Head of caudate nucleus (tissue), 42 donors: ENCODE results near the gene PNPLA5.
A peak's percentile ranks its signal among the peaks of the same experiment; 100 is the strongest.

Experiments
- DNase-seq, 42 donors: peaks; one replicate each; pipeline versions ENCODE4 v3.0.0 to v3.0.0-alpha.2; 2020 to 2021; ENCODE audit warnings: mixed read lengths in 7 of 42
- intact Hi-C: fragments of 100-400 bp; cut with DNase I; formaldehyde crosslinking; loops from one replicate; pipeline ENCODE4 v1.15.0; 2022

Gene PNPLA5, protein sequence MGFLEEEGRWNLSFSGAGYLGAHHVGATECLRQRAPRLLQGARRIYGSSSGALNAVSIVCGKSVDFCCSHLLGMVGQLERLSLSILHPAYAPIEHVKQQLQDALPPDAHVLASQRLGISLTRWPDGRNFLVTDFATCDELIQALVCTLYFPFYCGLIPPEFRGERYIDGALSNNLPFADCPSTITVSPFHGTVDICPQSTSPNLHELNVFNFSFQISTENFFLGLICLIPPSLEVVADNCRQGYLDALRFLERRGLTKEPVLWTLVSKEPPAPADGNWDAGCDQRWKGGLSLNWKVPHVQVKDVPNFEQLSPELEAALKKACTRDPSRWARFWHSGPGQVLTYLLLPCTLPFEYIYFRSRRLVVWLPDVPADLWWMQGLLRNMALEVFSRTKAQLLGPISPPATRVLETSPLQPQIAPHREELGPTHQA

DNA sequence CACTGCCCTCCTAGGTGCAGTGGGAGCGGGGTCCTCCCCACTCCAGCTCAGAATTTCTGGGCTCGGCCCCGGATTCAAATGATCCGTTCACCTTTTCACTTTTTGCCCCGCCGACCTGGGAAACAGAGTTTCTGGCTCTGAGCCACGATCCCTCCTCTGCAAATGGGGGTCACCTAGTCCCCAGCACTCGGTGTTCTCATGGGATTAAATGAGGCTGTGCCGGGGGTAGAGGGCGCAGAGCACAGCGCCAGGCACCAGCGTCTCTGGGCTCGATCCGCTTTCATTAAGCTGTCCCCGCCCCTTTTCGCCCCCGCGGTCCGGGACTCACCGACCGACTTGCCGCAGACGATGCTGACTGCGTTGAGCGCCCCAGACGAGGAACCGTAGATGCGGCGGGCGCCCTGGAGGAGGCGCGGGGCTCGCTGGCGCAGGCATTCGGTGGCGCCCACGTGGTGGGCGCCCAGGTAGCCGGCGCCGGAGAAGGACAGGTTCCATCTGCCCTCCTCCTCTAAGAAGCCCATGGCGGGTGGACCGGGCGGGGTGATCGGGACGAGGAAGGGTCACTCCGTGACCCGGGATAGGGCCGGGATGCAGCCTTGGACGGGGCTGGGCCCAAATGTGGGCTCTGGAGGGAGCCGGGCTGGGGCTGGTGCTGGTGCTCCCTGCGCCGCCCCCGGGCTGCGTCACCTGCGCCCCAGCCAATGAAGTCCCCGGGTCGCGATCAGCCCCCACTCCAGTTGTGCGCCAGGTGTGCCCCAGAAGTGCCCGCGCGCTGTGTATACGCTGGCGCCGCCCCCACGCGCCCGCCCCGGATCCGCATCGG lies at the start of gene PNPLA5:
Gene PNPLA5 (minus strand): TSS at position 654 of the 823 bp plus-strand sequence. CDS start 133 bp downstream, at position 521.
- peak; percentile 16 to 83 (median 65) for DNase-seq
- intact Hi-C loops: no loop called here

DNA sequence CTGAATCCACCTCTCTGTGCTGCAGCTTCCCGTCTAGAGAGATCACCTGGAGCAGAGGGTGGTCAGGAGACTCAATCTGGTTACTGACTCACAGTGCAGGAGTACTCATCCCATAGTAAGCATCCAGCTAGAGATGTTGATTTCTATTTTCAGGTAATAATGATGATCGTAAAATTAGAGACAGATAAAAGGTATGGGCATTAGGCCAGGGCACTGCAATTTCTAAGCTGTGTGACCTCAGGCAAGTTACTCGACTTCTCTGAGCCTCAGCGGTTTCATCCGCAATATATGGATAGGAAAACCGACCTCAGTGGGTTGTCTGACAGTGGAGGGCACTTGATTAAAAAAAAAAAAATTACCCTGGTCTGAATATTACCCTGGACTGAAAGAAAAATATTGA lies 49.6 kb upstream of the PNPLA5 start:
- DNase-seq: no peak
- intact Hi-C loops: no loop called here

DNA sequence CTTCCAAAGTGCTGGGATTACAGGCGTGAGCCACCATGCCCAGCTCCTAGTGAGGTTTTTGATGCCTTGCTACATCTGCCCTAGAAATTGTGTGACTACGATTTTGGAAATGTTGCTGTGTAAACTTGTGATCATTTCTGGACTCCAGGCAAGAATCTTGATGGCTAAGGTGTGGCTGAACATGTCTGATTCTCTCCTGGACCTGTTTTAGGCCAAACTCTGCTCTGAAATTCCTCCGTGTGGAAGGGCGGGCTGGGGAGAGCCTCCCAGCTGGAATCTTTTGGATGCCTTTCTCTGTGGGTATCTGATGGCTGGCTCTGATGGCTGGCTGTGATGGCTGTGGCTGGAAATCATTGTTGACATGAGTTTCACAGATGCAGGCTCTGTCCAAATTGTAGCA lies 40.0 kb upstream of the PNPLA5 start:
- intact Hi-C loops: no loop called here
- DNase-seq: no peak

DNA sequence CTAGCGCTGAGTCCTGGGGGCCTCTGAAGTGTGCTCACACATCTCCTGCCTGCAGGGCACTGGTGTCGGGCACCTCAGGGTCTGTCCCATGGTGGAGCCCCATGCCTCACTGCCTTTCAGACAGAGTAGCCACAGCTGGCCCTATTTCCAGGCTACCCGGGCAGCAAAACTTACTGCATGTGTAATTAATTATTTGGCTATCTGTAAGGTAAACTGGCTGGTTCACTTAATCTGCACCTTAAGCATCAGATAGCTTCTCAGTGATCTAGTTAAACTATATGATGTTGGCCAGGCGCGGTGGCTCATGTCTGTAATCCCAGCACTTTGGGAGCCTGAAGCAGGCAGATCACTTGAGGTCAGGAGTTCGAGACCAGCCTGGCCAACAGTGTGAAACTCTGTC lies 37.1 kb upstream of the PNPLA5 start:
- intact Hi-C loops: no loop called here

GRCh38 chr22:43928468-43928867 lies 36.7 kb upstream of the PNPLA5 start:
- intact Hi-C loops: no loop called here

More for the DNA sequence above, 37.1 kb upstream of the PNPLA5 start:
- DNase-seq: no peak

GRCh38 chr22:43926349-43926710 lies 34.5 kb upstream of the PNPLA5 start:
- DNase-seq: no peak
- intact Hi-C loops: no loop called here

More at GRCh38 chr22:43928468-43928867, 36.7 kb upstream of the PNPLA5 start:
- peak in 1 of 42 donors; percentile 21 for DNase-seq

- intact Hi-C loops: no loop called here
- peak in 1 of 42 donors; percentile 12 for DNase-seq
Measured at GRCh38 chr22:43925433-43926348, 33.9 kb upstream of the PNPLA5 start.

GRCh38 chr22:43924877-43925276 lies 33.1 kb upstream of the PNPLA5 start:
- intact Hi-C loops: no loop called here
- DNase-seq: no peak

- peak; percentile 85 to 97 (median 93) for DNase-seq
- intact Hi-C loops: no loop called here
Measured at GRCh38 chr22:43923631-43924464, 32.0 kb upstream of the PNPLA5 start, which contains the start of gene PNPLA3. PNPLA3 (plus strand) TSS chr22:43923805; CDS start chr22:43923912, 107 bp downstream.

DNA sequence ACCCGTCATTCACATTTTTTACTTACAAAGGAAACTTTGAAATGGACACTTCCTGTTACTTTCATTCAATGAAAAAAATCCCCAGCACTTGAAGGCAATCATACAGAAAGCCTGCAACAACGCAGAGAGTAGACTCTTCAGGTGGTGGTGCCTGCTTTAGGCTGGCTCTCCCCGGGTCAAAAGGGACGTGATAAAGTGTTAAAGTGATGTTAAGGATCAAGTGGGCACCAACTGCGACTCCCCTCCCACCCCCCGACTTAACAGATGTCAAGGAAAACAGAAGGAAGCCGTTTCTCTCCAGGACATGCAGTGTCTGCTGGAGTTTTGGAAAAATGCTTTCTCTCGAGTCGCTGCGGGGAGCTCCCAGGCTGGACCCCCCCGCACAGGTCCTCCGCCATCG lies 31.4 kb upstream of the PNPLA5 start:
- intact Hi-C loops: no loop called here
- no peak for DNase-seq

GRCh38 chr22:43922123-43922522 lies 30.3 kb upstream of the PNPLA5 start:
- intact Hi-C loops: no loop called here
- DNase-seq: no peak

GRCh38 chr22:43921370-43921769 lies 29.6 kb upstream of the PNPLA5 start:
- DNase-seq: peak in 34 of 42 donors; percentile 16 to 85 (median 47)

GRCh38 chr22:43919106-43919973 lies 27.5 kb upstream of the PNPLA5 start:
- DNase-seq: no peak
- intact Hi-C loops: no loop called here

More at GRCh38 chr22:43921370-43921769, 29.6 kb upstream of the PNPLA5 start:
- intact Hi-C loops: no loop called here

DNA sequence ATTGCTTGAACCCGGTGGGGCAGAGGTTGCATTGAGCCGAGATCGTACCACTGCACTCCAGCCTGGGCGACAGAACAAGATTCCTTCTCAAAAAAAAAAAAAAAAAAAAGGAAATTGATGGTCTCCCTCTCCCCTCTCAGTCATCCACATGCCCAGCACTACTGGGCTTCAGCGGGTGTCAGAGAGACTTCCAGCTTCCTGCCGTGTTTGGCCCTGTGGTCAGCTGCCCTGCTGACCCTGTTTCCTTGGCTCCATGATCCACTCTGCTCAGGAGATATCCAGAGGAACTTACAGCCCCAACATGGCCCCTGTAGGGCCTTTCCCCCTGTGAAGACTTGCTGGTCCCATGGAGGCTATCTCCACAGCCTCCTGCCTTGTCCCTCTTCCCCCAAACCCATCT lies 25.7 kb upstream of the PNPLA5 start:
- DNase-seq: no peak
- intact Hi-C loops: no loop called here

GRCh38 chr22:43911351-43911750 lies 19.5 kb upstream of the PNPLA5 start:
- intact Hi-C loops: no loop called here
- DNase-seq: no peak

GRCh38 chr22:43910178-43910695 lies 18.4 kb upstream of the PNPLA5 start:
- intact Hi-C loops: no loop called here
- no peak for DNase-seq

- no peak for DNase-seq
- intact Hi-C loops: no loop called here
Measured at GRCh38 chr22:43909708-43910107, 17.9 kb upstream of the PNPLA5 start.
